K562 (cell line): ENCODE measurements around the gene RSPH10B. TPM values are rescaled to one million over a fixed set of nuclear protein-coding genes. Genes with fewer than 3 reads are reported as not detected.

Experiments
- BCL6 ChIP-seq: fragments of 250-450 bp; sonication (Bioruptor Pico); IDR thresholded peaks from 2 replicates; pipeline ENCODE4 v1.4.0; 2020
- CBFB ChIP-seq: sonication (generic); formaldehyde crosslinking; IDR thresholded peaks from 2 replicates; pipeline ENCODE4 v1.4.0; 2020; ENCODE audit warnings: mild to moderate bottlenecking, missing genetic modification reagents
- EHMT2 ChIP-seq: fragments of 450-650 bp; IDR thresholded peaks from 2 replicates; pipeline ENCODE4 v1.6.1; 2018; ENCODE audit warnings: antibody characterized with exemption
- GTF2E2 ChIP-seq: fragments of 200-800 bp; sonication (Bioruptor generic); IDR thresholded peaks from 2 replicates; pipeline ENCODE4 v1.6.1; 2016; ENCODE audit warnings: missing genetic modification characterization, missing compliant biosample characterization
- HNRNPUL1 ChIP-seq: fragments of 200-400 bp; formaldehyde crosslinking; IDR thresholded peaks from 2 replicates; pipeline ENCODE4 v1.6.1; 2017; ENCODE audit warnings: low read length
- NCOA1 ChIP-seq: fragments of 450-650 bp; IDR thresholded peaks from 2 replicates; pipeline ENCODE4 v1.6.1; 2016; ENCODE audit warnings: low read depth
- PPARD ChIP-seq: fragments of 250-450 bp; sonication (Bioruptor Pico); IDR thresholded peaks from 2 replicates; pipeline ENCODE4 v1.8.0; 2022; ENCODE audit warnings: inconsistent platforms, mild to moderate bottlenecking, moderate library complexity
- PYGO2 ChIP-seq: fragments of 450-650 bp; IDR thresholded peaks from 2 replicates; pipeline ENCODE4 v1.6.1; 2016; ENCODE audit warnings: mild to moderate bottlenecking, missing genetic modification characterization, moderate library complexity, missing compliant biosample characterization
- REST ChIP-seq, 2 experiments: fragments of 450-650 bp; formaldehyde crosslinking in 1 of 2; IDR thresholded peaks; 2 replicates each; pipeline versions ENCODE4 v1.4.0 to v1.6.1; 2014 to 2020; ENCODE audit warnings: mild to moderate bottlenecking in 2 of 2, borderline replicate concordance in 1 of 2, low read depth in 1 of 2
- SAFB ChIP-seq: fragments of 200-400 bp; formaldehyde crosslinking; IDR thresholded peaks from 2 replicates; pipeline ENCODE4 v1.6.1; 2017; ENCODE audit warnings: low read depth, low read length, borderline replicate concordance
- TAF1 ChIP-seq: IDR thresholded peaks from 2 replicates; pipeline ENCODE4 v1.6.1; 2011; ENCODE audit warnings: mild to moderate bottlenecking, low read length, moderate library complexity; ENCODE audit not compliant: insufficient read depth, control insufficient read depth, severe bottlenecking; ENCODE audit errors: extremely low read depth
- XRCC4 ChIP-seq: IDR thresholded peaks from one replicate; pipeline ENCODE4 v1.6.1; 2011; ENCODE audit not compliant: insufficient read depth, insufficient read length; ENCODE audit errors: extremely low read depth
- XRCC5 ChIP-seq: fragments of 200-400 bp; formaldehyde crosslinking; IDR thresholded peaks from 2 replicates; pipeline ENCODE4 v1.6.1; 2017; ENCODE audit warnings: low read depth, mild to moderate bottlenecking, low read length
- ZFP36 ChIP-seq: fragments of 150-350 bp; IDR thresholded peaks from 2 replicates; pipeline ENCODE4 v1.6.1; 2018; ENCODE audit warnings: low read length, low read depth; ENCODE audit not compliant: partially characterized antibody
- ZNF263 ChIP-seq: sonication (generic); formaldehyde crosslinking; IDR thresholded peaks from 2 replicates; pipeline ENCODE4 v1.8.0; 2022; ENCODE audit warnings: mild to moderate bottlenecking, missing genetic modification reagents, borderline replicate concordance
- ZNF589 ChIP-seq: fragments of 200-800 bp; sonication (Bioruptor generic); IDR thresholded peaks from 2 replicates; pipeline ENCODE4 v1.6.1; 2016; ENCODE audit warnings: low read depth, missing genetic modification characterization, missing compliant biosample characterization
- polyA plus RNA-seq, 8 experiments: library from polyadenylated mRNA; depleted of rRNA in 4 of 8; stranded (reverse) in 5 of 8; unstranded in 3 of 8; fragments of >200 nt; fragmentation: Nextera tagmentation in 2 of 8; fragmentation: Illumina TruSeq in 1 of 8; extraction: Ambion mirVana in 2 of 8; extraction: Trizol in 1 of 8; gene quantifications; 2 replicates each; pipeline versions ENCODE4 v1.2.1 to v1.2.3, GENCODE V29; 2011 to 2014; ENCODE audit warnings: inconsistent platforms in 1 of 8, missing spikeins in 1 of 8
- total RNA-seq, 7 experiments: library from RNA; depleted of rRNA in 6 of 7; stranded (reverse); fragments of >200 nt in 6 of 7; fragmentation: Illumina TruSeq in 2 of 7; extraction: Trizol in 2 of 7; gene quantifications; 2 replicates each; pipeline versions ENCODE4 v1.2.1 to v1.2.3, GENCODE V29; 2011 to 2021; ENCODE audit warnings: low replicate concordance in 1 of 7
- TF ChIP-seq, protein P1 (sequence below): fragments of 450-650 bp; formaldehyde crosslinking; conservative IDR thresholded peaks from 2 replicates; pipeline ENCODE4 v1.4.0; 2022; ENCODE audit warnings: mild to moderate bottlenecking, missing genetic modification characterization

Gene RSPH10B
- total and polyA plus RNA-seq, 9 of the 15 experiments (the other 6 are each of a cell fraction or from before 2014, with no cell fraction given) = 0.01 to 0.09 TPM; not detected in 7

DNA sequence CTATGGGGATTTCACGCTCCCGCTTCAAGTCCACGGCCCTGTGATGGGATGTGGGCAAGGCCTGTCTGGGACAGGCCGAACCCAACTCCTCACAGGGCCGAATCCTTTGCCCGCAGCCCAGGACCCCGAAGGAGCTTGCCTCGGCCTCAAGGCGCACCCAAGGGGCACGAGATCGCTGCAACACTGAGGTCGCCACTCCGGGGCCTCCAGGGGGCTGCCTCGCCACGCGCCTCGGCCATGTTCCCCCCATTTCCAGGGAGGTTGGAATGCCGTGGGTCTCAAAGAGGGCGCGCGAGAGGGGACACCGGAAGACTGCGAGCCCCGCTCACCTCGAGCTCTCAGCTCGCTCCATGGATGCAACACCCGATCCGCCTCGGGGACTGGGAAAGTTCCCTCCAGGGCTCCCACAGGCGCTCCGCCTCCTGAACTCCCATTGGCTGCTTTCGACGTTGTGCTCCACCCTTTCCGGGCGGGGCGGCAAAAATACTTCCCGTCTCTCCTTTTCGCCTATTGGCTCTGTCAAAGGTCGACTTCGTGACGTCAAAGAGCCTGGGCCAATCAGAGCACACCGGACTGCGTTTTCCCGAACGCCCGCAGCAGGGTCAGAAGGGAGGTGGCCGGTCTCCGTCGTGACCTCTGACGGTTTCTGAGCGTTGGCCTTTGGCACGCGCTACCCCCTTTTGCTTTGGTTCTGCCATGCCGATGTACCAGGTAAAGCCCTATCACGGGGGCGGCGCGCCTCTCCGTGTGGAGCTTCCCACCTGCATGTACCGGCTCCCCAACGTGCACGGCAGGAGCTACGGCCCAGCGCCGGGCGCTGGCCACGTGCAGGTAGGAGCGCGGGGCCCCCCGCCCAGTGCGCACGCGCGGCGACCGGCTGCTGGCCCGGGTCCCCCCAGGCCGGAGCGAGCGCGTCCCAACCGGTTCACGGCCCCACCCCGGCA, 38.5 kb upstream of the RSPH10B start, which contains the start of the genes AIMP2 and PMS2 (continued):
- peak; percentile 80; the same call in 1 of the 2 replicates for TF ChIP-seq ZNF263
- peak; percentile 39 for TF ChIP-seq CBFB (CRISPR knock-in tag)
- TF ChIP-seq XRCC4 = no peak
- TF ChIP-seq, protein P1, sequence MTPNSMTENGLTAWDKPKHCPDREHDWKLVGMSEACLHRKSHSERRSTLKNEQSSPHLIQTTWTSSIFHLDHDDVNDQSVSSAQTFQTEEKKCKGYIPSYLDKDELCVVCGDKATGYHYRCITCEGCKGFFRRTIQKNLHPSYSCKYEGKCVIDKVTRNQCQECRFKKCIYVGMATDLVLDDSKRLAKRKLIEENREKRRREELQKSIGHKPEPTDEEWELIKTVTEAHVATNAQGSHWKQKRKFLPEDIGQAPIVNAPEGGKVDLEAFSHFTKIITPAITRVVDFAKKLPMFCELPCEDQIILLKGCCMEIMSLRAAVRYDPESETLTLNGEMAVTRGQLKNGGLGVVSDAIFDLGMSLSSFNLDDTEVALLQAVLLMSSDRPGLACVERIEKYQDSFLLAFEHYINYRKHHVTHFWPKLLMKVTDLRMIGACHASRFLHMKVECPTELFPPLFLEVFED (CRISPR knock-in tag) = peak; percentile 39; the same call in 1 of the 2 replicates
- no peak for TF ChIP-seq PPARD (CRISPR knock-in tag)
- TF ChIP-seq GTF2E2 = peak; percentile 79
- TF ChIP-seq EHMT2 = no peak
- no peak for TF ChIP-seq NCOA1
- TF ChIP-seq PYGO2 = no peak
- peak; percentile 95 for TF ChIP-seq ZNF589
- no peak for TF ChIP-seq XRCC5
- TF ChIP-seq REST (IDR thresholded peaks at IDR 0.05; ENCODE audit: borderline replicate concordance) = peak; percentile 97
- peak; percentile 81 for TF ChIP-seq REST (CRISPR knock-in tag; IDR thresholded peaks at IDR 0.05; ENCODE audit: low read depth)
- TF ChIP-seq ZFP36 = no peak
- TF ChIP-seq SAFB = no peak
- TF ChIP-seq HNRNPUL1 = no peak
- peak; percentile 67; the same call in 1 of the 2 replicates for TF ChIP-seq BCL6 (CRISPR knock-in tag)
- peak; percentile 85 for TF ChIP-seq TAF1
